ENCODE results near the gene AKAP13.

AKAP13 gene

DNA sequence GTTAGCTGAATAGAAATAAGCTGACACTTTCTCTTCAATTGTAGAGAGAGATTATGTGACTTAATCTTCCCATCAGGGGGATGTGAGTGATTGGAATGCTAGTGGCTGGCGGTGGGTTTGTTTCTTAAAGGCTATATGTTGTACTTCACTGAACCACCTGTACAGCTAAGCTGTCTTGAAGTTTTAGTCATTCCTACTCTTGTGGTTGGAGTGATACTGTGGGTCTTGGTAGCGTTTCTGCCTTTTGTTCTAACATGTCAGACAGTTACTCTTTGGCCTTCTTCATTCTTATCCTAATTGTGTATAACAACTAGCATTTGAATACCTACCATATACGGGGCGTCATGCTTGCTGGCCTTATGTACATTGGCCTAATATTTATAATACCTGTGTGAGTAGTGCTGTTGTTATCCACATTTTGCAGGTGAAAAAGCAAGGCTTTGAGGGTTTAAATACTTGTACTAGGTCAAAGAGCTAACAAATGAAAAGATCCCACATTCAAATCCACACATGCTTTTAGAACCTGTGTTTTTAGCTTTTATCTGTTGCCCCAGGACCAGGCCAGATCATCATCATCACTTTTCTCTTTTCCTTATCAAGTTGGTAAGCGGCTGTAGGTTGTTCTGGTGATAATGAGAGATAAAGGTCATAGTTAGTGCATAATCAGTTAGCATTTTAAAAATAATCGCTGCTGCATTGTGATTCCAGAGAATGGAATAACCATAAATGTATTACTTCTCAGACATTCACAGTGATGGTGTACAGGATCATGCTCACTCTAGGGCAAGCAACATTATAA is 50.2 kb downstream of the AKAP13 start:
- TF ChIP-seq, protein P1, sequence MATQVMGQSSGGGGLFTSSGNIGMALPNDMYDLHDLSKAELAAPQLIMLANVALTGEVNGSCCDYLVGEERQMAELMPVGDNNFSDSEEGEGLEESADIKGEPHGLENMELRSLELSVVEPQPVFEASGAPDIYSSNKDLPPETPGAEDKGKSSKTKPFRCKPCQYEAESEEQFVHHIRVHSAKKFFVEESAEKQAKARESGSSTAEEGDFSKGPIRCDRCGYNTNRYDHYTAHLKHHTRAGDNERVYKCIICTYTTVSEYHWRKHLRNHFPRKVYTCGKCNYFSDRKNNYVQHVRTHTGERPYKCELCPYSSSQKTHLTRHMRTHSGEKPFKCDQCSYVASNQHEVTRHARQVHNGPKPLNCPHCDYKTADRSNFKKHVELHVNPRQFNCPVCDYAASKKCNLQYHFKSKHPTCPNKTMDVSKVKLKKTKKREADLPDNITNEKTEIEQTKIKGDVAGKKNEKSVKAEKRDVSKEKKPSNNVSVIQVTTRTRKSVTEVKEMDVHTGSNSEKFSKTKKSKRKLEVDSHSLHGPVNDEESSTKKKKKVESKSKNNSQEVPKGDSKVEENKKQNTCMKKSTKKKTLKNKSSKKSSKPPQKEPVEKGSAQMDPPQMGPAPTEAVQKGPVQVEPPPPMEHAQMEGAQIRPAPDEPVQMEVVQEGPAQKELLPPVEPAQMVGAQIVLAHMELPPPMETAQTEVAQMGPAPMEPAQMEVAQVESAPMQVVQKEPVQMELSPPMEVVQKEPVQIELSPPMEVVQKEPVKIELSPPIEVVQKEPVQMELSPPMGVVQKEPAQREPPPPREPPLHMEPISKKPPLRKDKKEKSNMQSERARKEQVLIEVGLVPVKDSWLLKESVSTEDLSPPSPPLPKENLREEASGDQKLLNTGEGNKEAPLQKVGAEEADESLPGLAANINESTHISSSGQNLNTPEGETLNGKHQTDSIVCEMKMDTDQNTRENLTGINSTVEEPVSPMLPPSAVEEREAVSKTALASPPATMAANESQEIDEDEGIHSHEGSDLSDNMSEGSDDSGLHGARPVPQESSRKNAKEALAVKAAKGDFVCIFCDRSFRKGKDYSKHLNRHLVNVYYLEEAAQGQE (IDR thresholded peaks at IDR 0.05; ENCODE audit: low read depth): no peak
- TF ChIP-seq TEAD4 (IDR thresholded peaks at IDR 0.05): no peak
- TF ChIP-seq TAF1 (IDR thresholded peaks at IDR 0.05; ENCODE audit: low read depth): no peak
- TF ChIP-seq, protein P2, sequence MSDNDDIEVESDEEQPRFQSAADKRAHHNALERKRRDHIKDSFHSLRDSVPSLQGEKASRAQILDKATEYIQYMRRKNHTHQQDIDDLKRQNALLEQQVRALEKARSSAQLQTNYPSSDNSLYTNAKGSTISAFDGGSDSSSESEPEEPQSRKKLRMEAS (IDR thresholded peaks at IDR 0.05): no peak
- no peak for TF ChIP-seq CEBPB (IDR thresholded peaks at IDR 0.05)
- no peak for TF ChIP-seq YY1 (IDR thresholded peaks at IDR 0.05; ENCODE audit: low read depth)
- TF ChIP-seq FOXM1 (IDR thresholded peaks at IDR 0.05; ENCODE audit: borderline replicate concordance, low read depth): no peak
- TF ChIP-seq CREB1 (IDR thresholded peaks at IDR 0.05; ENCODE audit: low read depth): no peak
- TF ChIP-seq, protein P3, sequence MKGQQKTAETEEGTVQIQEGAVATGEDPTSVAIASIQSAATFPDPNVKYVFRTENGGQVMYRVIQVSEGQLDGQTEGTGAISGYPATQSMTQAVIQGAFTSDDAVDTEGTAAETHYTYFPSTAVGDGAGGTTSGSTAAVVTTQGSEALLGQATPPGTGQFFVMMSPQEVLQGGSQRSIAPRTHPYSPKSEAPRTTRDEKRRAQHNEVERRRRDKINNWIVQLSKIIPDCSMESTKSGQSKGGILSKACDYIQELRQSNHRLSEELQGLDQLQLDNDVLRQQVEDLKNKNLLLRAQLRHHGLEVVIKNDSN (IDR thresholded peaks at IDR 0.05): no peak
- TF ChIP-seq EP300 (IDR thresholded peaks at IDR 0.05; ENCODE audit: borderline replicate concordance): no peak
- no peak for TF ChIP-seq TCF12 (IDR thresholded peaks at IDR 0.05; ENCODE audit: low read depth)
- no peak for TF ChIP-seq RAD21 (IDR thresholded peaks at IDR 0.05; ENCODE audit: low read depth)
- TF ChIP-seq ZBTB7A (IDR thresholded peaks at IDR 0.05; ENCODE audit: low read depth): no peak
- no peak for TF ChIP-seq EGR1 (IDR thresholded peaks at IDR 0.05)
- TF ChIP-seq NFIC (IDR thresholded peaks at IDR 0.05): no peak

GRCh38 chr15:85439996-85440395 is 59.6 kb downstream of the AKAP13 start:
- TF ChIP-seq CREB1 (IDR thresholded peaks at IDR 0.05; ENCODE audit: low read depth) (no peak), RAD21 (IDR thresholded peaks at IDR 0.05; ENCODE audit: low read depth) (no peak), TAF1 (IDR thresholded peaks at IDR 0.05; ENCODE audit: low read depth) (no peak), YY1 (IDR thresholded peaks at IDR 0.05; ENCODE audit: low read depth) (no peak), FOXM1 (IDR thresholded peaks at IDR 0.05; ENCODE audit: borderline replicate concordance, low read depth) (no peak), CEBPB (IDR thresholded peaks at IDR 0.05) (no peak), NFIC (IDR thresholded peaks at IDR 0.05) (no peak), TCF12 (IDR thresholded peaks at IDR 0.05; ENCODE audit: low read depth) (no peak), EGR1 (IDR thresholded peaks at IDR 0.05) (no peak), ZBTB7A (IDR thresholded peaks at IDR 0.05; ENCODE audit: low read depth) (no peak), EP300 (IDR thresholded peaks at IDR 0.05; ENCODE audit: borderline replicate concordance) (no peak), TEAD4 (IDR thresholded peaks at IDR 0.05) (no peak)
- TF ChIP-seq, protein P2 (IDR thresholded peaks at IDR 0.05): no peak
- TF ChIP-seq, protein P1 (IDR thresholded peaks at IDR 0.05; ENCODE audit: low read depth): no peak
- TF ChIP-seq, protein P3 (IDR thresholded peaks at IDR 0.05): no peak

GRCh38 chr15:85440451-85440850 is 60.0 kb downstream of the AKAP13 start:
- no peak for TF ChIP-seq FOXM1 (IDR thresholded peaks at IDR 0.05; ENCODE audit: borderline replicate concordance, low read depth)
- TF ChIP-seq EP300 (IDR thresholded peaks at IDR 0.05; ENCODE audit: borderline replicate concordance): no peak
- TF ChIP-seq TCF12 (IDR thresholded peaks at IDR 0.05; ENCODE audit: low read depth): no peak
- no peak for TF ChIP-seq CREB1 (IDR thresholded peaks at IDR 0.05; ENCODE audit: low read depth)
- TF ChIP-seq EGR1 (IDR thresholded peaks at IDR 0.05): no peak
- TF ChIP-seq CEBPB (IDR thresholded peaks at IDR 0.05): no peak
- TF ChIP-seq, protein P1 (IDR thresholded peaks at IDR 0.05; ENCODE audit: low read depth): no peak
- TF ChIP-seq, protein P3 (IDR thresholded peaks at IDR 0.05): no peak
- no peak for TF ChIP-seq TAF1 (IDR thresholded peaks at IDR 0.05; ENCODE audit: low read depth)
- TF ChIP-seq RAD21 (IDR thresholded peaks at IDR 0.05; ENCODE audit: low read depth): no peak
- no peak for TF ChIP-seq TEAD4 (IDR thresholded peaks at IDR 0.05)
